Islet precursor cell (in vitro differentiated cells): ENCODE data around the gene ACACA.

Experiments used
- DNase-seq: peaks from one replicate; pipeline ENCODE4 v3.0.0-alpha.2; 2018

ACACA gene

DNA sequence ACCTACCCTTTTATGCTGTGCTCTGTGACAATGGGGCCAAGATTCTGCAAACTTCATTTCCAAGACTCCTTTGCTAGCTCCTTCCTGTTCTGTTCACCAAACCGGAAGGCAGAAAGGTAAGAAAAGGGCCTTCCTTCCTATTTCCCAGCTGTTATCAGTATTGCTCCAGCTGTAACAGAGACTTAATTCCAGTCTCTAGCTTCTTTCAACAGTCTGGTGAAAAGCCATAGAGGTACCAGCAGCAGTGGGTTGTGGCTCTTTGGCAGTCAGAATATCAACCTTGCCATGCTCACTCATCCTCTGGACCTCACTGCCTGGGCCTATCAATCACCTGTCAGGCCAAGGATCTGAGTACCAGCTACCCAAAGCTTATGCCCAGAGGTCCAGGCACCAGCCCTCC, 120.2 kb downstream of the ACACA start:
- no peak for DNase-seq

DNA sequence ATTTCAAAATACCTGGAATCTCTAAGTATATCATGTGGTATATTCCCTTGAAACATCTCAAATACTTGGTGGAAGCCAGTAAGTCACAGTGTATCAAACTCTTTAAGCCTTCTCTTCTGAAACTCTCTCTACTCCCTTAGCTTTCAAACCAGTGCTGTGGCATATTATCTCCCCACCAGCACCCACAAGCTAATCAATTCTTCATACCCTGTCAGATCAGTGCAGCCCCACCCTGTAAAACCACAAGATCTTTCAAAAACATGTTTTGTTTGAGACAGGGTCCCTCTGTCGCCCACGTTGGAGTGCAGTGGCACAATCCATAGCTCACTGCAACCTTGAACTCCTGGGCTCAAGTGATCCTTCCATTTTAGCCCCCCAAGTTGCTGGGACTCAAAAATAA, 122.4 kb downstream of the ACACA start:
- no peak for DNase-seq

DNA sequence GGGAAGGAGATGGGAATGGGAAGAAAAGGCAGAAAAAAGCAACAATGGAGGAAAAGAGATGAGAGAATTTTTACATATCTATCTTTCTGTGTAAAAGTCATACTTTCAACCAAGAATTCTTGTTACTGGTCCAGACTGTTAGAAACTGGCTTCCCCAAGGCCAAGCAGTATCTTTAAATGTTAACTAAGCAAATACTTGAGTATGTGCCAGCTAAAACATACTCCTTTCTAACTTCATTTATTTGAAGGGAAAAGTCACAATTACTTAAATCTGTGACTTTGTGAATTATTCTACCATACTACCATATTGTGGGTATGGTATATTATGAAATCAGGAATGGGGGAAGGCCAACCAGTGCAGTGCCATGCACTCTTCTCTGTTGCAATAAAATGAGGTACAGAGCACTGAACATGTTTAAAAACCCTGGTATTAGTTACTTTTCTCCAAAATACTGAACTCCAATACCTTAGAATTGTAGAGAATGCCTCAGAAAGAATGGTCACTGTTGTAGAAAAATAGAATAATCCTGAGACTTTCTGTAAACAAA, 123.1 kb downstream of the ACACA start:
- DNase-seq: no peak

DNA sequence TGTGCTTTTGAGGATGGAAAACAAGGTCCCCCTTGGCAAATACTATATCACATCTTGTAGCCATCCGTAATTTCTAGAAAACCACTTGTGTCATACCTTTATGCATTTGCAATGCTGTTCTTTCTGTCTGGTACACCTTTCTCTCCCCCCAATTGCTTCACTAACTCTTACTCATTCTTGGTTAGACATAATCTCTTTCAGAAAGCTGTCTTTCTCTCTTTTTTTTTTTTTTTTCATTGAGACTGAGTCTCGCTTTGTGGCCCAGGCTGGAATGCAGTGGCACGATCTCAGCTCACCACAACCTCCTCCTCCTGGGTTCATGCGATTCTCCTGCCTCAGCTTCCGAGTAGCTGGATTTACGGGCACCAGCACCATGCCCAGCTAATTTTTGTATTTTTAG, 125.8 kb downstream of the ACACA start:
- DNase-seq: no peak

DNA sequence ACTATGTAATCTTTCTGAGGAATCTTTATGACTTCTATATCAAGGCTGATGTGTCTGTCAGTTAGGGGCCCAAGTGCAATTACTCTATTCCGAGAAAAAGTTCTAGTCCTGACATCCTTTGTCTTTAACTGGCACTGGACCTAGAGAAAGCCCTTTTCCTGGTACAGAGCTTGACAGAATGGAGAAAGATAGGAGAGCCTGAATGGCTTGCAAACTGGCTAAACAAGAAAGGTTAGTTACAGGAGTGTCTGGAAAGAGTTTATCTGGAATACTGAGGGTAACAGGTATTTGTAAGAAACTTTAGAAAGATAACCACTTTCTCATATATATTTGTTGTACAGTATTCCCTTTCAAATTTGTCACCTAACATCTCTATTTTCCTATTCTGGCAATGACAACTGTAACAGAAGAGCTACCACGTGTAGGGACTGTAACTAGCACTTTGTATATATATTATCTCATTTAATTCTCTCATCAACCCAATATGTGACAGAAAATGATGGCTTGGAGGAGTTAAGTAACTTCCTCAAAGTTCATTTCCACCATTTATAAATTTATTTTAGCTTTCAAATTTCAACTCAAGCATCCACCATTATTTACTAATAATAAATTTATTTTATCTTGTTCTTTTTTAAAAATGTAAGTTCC, 128.3 kb downstream of the ACACA start:
- no peak for DNase-seq

DNA sequence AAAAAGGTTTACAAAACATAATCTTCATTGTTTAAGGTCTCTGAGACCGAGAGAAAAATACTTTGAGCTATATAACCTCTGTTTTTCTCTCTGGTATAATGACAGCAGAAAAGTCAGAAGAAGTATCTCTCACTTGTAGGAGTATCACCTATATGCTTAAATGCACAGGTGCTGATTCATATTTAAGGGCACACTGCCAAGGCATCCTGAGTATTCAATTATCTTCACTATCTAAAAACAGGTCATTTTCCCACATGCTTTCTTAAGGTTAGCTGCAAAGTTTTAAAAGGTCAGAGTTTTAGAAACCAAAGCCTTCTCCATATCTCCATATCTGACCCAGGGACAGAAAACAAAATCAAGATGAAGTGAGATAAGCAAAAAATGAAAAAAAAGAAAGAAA, 130.2 kb downstream of the ACACA start:
- no peak for DNase-seq

DNA sequence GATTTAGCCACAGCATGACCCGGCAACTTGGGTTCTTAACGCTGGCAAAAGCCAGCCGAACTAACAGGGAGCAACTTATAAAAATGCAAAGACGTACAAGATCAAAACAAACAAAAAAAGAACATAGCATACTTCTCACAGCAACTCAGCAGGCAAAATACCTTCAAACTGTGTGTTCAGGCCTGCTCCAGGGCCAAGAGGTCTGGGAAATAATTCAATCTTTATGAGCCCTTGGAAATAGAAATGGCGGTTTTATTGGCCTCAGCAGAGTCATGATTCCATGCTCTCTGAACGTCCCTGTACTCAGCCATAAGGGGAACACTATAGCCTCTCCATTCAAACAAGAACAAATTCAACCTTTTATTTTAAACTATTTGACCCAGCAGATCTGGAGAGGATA, 132.2 kb downstream of the ACACA start:
- DNase-seq: no peak

DNA sequence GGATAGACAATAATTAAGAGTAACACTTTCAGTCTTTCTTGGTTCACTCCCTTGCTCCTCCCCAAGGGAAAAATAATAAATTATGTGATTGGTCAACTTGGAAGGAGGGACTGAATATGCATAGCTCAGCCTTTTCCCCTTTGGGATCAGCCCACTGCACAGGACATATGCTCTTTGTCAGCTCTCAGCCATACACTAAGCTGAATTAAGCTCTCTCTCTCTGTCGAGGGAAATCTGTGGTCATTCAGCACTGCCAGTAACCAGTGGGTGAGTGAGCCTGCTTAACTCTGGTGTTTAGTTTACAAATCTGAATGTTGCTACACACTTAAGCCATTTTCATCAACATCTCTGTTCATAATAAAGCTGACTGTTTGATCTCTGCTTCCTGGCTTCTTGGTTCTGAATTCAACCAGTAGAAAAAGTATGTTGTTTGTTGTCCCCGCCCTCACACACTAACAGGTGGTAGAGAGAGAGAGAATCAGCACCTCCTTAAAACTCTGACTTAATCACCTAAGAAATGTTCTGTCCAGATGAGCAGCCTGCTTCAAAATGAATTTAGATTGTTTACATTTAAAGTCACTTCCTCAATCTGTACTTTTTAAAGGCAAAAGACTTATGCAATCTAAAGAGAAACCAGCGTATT, 133.1 kb downstream of the ACACA start:
- no peak for DNase-seq

DNA sequence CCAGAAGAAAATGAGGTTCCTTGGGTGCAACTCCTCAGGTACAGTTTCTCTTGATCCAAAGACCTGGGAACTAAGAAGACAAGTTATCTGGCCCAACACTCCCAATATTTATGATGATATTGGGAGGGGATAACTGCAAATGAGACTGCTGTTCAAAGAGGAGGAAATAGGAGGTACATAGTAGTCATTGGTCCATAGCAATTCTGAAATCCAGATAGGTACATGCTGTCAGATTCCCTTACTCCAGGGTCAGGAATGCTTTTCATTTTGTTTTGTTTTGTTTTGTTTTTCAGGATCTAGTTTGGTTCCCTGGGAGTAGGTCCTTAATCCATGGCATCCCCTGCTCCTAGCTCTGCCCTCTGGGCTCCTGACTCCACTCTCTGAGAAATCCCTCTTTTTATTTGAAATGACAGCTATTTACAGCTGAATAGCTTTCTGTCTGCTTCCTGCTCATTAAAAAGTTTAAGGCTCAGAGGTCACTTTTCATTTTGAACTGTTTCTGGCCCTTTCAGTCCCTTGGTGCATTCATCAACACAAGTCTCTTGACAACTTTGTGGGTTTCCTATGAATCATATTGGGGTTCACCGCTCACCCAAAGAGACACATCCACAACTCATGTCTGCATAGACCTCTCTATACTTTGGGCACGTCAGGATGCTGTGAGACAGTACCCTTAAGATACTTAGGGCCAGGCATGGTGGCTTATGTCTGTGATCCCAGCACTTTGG, 141.0 kb downstream of the ACACA start:
- no peak for DNase-seq

DNA sequence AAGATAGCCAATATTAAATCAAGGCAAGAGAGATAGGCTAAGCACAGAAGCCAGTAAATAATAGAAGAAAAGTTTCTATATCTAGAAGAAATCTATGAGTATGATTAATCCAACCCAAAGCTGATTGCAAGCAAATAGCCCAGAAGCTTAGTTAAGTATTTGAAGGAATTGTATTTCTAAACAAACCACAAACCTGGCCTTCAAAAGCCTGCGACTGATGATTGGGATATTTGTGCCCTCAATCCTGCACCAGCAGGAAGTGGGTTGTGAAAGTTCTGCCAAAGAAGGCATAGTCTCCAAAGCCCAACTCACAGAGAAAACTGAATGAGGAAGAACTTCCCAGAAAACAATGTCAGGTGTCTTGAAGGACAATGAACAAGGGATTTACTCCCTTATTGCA, 145.3 kb downstream of the ACACA start:
- no peak for DNase-seq

DNA sequence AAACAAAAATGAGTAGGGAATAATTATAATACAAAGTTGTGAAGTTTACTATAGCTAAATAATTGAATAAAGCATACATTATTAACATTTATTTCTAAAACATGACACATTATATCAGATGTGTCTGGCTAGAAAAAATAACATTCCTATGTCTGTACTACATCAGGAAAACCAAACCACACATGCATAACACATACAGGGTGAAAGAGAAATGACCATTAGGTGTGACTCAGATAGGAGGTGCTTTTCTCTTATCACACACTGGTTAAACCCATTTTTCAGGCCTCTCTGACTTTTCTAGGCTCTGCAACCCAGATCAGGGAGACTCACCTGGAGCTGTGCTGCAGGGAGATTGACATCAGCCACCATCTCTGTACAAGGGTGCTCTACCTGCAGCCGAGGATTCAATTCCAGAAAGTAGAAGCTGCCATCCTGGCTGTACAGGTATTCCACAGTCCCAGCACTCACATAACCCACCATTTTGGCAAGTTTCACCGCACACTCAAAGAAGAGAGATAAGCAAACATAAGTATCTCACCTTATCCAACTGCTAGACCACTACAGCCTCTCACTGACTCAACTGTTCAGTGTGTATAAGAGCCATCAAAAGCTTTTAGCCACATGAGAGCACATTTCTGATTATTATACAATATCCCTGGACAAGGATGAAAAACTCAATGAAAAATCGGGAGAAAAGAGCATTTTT, 147.5 kb downstream of the ACACA start:
- DNase-seq: no peak

DNA sequence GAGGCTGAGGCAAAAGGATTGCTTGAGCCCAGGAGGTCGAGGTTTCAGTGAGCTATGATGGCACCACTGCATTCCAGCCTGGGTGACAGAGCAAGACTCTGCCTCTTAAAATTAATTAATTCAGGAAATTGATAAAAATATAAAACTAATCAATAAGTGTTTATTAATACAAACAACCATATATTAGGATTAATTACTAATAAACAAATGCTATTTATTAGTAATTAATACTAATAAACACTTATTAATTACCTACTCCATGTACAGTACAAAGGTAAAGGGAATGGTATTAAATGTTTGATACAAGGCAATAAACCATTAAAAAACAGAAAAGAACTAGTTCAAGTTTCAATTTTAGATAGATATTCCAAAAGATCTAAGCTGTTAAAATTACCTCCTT, 150.0 kb downstream of the ACACA start:
- DNase-seq: no peak

DNA sequence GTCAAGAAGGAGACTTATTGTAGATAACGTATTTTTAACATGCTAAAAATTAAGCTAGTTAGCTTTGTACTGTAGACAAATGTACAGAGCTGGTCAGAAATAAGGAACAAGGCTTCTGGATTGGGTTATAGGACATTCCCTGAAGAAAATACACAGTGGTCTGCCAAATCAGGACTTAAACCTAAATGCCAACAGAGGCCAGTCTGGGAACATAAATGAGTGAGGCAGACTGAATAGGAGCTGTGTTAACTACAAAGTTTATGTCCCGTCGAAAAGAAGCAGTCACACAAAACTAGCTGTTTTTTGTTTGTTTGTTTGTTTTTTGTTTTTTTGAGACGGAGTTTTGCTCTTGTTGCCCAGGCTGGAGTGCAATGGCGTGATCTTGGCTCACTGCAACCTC, 151.2 kb downstream of the ACACA start:
- no peak for DNase-seq

DNA sequence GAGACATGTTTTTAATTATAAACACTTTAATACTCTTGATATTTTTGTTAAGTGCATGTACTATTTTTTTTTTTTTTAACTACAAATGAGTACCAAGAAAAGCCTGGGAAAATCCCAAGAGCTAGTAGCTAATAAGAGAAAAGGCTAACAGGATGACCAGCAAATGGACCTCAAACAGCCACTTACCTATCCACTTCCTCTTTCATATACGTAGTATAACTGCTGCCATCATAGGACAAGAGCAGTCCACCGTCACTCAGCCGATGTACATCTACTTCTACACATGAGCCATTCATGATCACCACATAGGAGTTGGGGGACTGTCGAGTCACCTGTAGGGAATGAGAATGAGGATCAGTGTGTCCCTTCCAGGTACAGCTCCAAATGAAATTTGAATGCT, 158.8 kb downstream of the ACACA start:
- DNase-seq: no peak

DNA sequence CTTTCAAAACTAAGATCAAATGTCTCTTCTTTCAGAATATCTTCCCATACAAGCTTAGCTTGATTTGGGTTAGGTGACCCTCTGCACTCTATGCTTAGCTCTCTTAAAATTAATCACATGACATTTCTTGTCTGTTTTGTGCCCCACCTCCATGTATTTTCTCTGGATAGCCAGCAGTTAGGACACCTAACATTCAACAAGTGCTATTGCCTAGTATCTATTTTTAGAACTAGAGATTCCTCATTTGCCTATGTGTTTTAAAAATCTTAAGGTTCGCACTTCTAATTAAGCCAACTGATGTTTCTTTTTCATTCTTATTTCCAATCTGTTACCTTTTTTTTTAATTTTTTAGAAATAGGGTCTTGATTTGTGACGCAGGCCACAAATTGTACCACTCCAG, 160.6 kb downstream of the ACACA start:
- no peak for DNase-seq

DNA sequence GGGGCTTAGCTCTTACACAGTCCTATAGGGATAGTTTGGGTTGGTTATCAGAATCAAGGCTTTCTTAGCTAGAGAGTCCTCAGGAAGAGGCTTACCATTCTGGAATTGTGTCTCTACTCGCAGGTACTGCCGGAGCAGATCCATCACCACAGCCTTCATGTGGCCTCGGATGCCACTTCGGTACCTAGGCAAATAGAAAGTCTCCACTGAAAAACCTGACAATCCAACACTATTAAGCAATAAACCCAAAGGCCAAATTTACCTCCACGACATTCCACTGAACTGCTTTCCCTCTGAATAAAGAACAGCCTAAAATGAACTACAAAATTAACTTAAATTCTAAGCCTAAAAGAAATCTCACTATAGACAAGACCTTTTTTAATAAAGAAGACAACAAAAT, 166.3 kb downstream of the ACACA start:
- DNase-seq: no peak

DNA sequence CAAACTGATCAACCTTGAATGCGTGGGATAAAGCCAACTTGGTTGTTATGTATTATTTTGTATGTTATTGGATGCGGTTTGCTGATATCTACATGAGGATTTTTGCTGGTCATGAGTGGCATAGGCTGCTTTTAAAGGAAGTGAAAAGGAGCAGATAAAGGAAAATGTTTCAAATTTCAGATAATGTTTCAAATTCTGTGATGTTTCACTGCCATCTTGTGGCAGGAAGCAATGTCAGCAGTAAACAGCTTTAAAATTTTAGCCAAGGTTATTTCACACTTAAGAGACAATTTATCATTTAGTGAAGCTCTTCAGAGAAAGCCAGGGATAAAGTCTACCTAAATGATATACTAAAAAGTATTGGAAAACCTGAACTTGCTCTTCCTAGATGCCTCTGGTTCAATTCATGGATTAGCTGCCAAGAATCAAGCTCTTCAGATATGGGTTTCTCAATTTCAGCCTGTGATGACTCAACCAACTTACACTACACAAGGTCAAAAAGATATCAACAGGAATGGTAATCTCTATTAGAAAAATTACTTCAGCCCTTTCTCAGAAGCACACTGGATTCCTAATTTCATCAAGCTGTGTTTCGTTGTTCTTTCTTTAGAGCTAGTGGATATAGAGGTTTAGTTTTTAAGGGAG, 166.8 kb downstream of the ACACA start:
- DNase-seq: no peak

DNA sequence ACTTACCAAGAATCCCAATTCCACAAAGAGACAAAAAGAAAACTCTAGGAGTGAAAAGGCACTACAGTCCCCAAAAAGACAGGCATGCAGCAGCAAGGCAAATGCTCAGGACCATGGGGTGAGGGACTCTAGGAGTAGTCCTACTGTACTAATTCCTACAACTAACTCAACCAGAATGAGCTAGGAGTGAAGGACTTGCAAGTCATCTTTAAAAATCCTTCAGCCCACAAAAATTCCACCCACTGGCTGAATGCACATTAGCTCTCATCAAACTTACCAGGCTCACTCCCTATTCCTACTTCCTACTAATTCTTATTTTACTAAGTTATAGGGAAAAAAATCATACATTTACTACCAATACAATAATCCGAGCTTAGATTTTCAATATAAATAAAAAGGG, 172.5 kb downstream of the ACACA start:
- DNase-seq: no peak

DNA sequence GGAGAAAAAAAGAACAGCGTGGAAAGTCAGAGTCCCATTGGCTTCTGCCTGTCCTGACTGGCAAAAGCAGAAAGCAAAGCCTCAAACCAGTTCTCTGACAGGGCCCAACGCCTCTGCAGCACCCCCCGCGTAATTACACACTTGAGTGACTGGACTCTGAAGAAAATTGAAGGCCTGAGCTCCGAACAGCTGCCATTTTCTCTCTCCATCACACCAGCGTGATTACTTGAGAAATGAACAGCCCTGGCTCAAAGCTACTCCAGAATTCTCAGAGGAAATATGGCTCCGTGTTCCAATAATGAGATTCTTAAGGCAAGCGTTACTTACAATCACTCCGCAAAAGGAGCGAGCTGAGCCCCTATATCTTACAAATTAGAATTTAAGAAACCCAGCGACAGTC, 173.6 kb downstream of the ACACA start:
- no peak for DNase-seq

DNA sequence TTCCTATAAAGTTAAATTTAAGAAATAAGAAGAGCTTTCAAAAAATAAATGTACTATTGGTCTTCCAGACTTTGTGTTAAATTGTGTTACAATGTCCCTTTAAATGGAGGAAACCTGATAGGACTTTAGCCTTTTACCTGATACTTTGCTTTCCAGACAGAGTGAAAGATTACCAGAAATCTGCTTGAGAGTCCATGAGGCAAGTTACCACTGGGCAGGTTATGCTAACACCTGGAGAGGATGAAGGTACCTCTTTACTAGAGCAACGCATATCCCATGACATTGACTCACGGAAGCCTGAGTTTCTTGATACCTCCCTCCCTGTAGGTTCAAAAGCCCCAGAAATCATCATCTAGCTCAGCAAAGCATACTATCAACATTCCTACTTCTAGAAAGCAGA, 174.7 kb downstream of the ACACA start:
- no peak for DNase-seq

DNA sequence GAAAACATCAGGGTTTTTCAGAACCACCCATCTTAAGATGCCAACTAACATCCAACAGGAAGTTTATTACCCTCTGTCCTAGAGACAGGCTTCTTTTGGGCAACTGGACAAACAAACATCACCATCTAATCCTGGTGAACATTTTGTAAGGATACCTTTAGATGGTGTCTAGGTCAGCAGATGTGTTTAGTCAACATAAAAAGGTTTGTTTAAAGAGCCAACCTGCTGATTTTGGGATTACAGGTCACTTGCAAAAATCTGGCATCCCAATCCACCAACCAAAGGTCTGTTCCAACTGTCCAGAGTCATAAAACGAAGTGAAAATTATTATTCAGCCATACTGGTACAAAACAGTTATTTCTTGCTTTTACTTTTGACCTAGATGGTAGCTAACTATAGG, 176.0 kb downstream of the ACACA start:
- DNase-seq: no peak

DNA sequence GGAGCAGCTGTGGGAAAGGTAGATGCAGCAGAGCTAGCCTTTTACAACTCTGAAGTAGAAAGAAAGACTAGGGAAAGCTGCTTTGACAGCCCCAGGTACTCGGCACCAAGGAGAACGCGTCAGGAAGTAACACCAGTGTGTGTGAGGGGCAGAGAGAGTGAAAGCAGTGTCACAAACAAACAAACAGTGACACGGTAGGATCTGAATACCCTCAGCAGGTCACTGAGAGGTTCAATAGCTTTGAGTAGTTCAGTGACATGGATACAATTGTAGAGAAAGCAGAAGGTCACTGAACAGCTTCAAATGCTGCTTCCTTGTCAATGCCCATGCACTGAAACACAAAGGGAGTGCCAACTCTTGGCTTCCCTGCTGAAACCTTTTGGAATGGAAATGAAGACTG, 181.2 kb downstream of the ACACA start:
- no peak for DNase-seq

DNA sequence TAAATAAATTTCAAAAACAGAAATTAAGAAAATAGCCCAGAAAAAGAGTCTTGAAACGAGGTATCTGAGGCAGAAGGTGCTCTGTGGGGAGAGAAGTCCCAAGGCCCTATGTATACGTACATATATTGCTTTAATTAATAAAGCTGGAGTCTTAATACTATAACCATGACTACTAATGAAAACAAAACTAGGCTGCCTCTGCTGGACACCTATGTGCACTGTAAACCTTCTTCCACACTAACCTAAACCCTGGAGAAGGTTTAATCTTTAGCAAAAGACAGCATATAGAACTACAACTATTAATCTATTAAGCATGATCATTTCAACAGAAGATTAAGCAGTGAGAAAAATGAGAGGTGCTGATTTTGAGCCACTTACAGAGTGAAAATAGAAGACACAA, 184.8 kb downstream of the ACACA start:
- DNase-seq: no peak
